DOHH2 (cell line): Measurements from ENCODE around the gene SLC9A9.

ENCODE experiments used
- H3F3A ChIP-seq: fragments of 200-600 bp; sonication (generic), shearing (Covaris generic); 2 replicates; pipeline ENCODE4 v1.6.0; 2016; ENCODE audit warnings: antibody characterized with exemption, mild to moderate bottlenecking; ENCODE audit not compliant: control insufficient read depth, insufficient read depth
- H3K27ac ChIP-seq: fragments of 200-600 bp; sonication (generic); 2 replicates; pipeline ENCODE4 v1.5.1; 2014; ENCODE audit warnings: low read depth, mild to moderate bottlenecking, low read length, moderate library complexity
- H3K27me3 ChIP-seq: fragments of 200-600 bp; sonication (generic); 2 replicates; pipeline ENCODE4 v1.6.1; 2014; ENCODE audit warnings: mild to moderate bottlenecking, low read length, mixed read lengths; ENCODE audit not compliant: control insufficient read depth
- H3K36me3 ChIP-seq: fragments of 200-600 bp; sonication (generic); 2 replicates; pipeline ENCODE4 v1.6.1; 2014; ENCODE audit warnings: mild to moderate bottlenecking, low read length, moderate library complexity, mixed read lengths; ENCODE audit not compliant: control insufficient read depth
- H3K4me1 ChIP-seq: fragments of 200-600 bp; sonication (generic); 2 replicates; pipeline ENCODE4 v1.6.1; 2014; ENCODE audit warnings: mild to moderate bottlenecking, low read length, mixed read lengths; ENCODE audit not compliant: control insufficient read depth
- H3K4me2 ChIP-seq: fragments of 200-600 bp; sonication (generic); 2 replicates; pipeline ENCODE4 v1.6.0; 2014; ENCODE audit warnings: mild to moderate bottlenecking, low read length, moderate library complexity
- H3K4me3 ChIP-seq: fragments of 200-600 bp; sonication (generic); 2 replicates; pipeline ENCODE4 v1.5.1; 2014; ENCODE audit warnings: mild to moderate bottlenecking, low read length, mixed read lengths
- H3K79me2 ChIP-seq: fragments of 200-600 bp; sonication (generic); 2 replicates; pipeline ENCODE4 v1.6.1; 2014; ENCODE audit warnings: mild to moderate bottlenecking, low read length, mixed read lengths; ENCODE audit not compliant: control insufficient read depth
- H3K9me2 ChIP-seq: fragments of 200-600 bp; sonication (generic); replicated peaks from 2 replicates; pipeline ENCODE4 v1.6.1; 2014; ENCODE audit warnings: mild to moderate bottlenecking, low read length, mixed read lengths; ENCODE audit not compliant: control insufficient read depth
- H3K9me3 ChIP-seq: fragments of 200-600 bp; sonication (generic); 2 replicates; pipeline ENCODE4 v1.6.1; 2014; ENCODE audit warnings: antibody characterized with exemption, low read length, mixed read lengths; ENCODE audit not compliant: control insufficient read depth, insufficient read depth
- H4K20me1 ChIP-seq: fragments of 200-600 bp; sonication (generic); 2 replicates; pipeline ENCODE4 v1.6.0; 2014; ENCODE audit warnings: low read depth, mild to moderate bottlenecking, antibody characterized with exemption, low read length, moderate library complexity; ENCODE audit not compliant: control insufficient read depth, insufficient read depth
- CTCF ChIP-seq: fragments of 200-600 bp; sonication (generic); IDR thresholded peaks from one replicate; pipeline ENCODE4 v1.5.1; 2014; ENCODE audit warnings: antibody characterized with exemption, mild to moderate bottlenecking, low read depth, low read length; ENCODE audit not compliant: poor library complexity, severe bottlenecking
- EZH2phosphoT487 ChIP-seq: fragments of 200-600 bp; sonication (generic); IDR thresholded peaks from 2 replicates; pipeline ENCODE4 v1.6.1; 2017; ENCODE audit warnings: borderline replicate concordance, mild to moderate bottlenecking, antibody characterized with exemption, low read length, moderate library complexity, mixed read lengths

SLC9A9 gene

GRCh38 chr3:143596957-143597642 is 251.2 kb downstream of the SLC9A9 start:
- Histone ChIP-seq H3K9me3 (no peaks in the 10 kb centered on the region), H3K9me2 (no peaks in the 10 kb centered on the region), H3K4me1 (no peaks in the 10 kb centered on the region), H4K20me1 (no peaks in the 10 kb centered on the region), H3K4me3 (no peak overlapping the region), H3K79me2 (no peaks in the 10 kb centered on the region), H3K36me3 (no peaks in the 10 kb centered on the region), H3K27me3 (no peaks in the 10 kb centered on the region), H3K4me2 (no peak overlapping the region), H3F3A (no peaks in the 10 kb centered on the region), H3K27ac (no peak overlapping the region)
- no peak for TF ChIP-seq EZH2phosphoT487
- no peak for TF ChIP-seq CTCF

- Histone ChIP-seq H3K4me1 (no peaks in the 10 kb centered on the region), H3F3A (no peaks in the 10 kb centered on the region), H3K9me3 (no peaks in the 10 kb centered on the region), H3K36me3 (no peaks in the 10 kb centered on the region), H4K20me1 (no peaks in the 10 kb centered on the region), H3K4me2 (no peak overlapping the region), H3K4me3 (no peak overlapping the region), H3K27ac (no peak overlapping the region), H3K79me2 (no peaks in the 10 kb centered on the region), H3K9me2 (no peaks in the 10 kb centered on the region), H3K27me3 (no peaks in the 10 kb centered on the region)
- no peak for TF ChIP-seq EZH2phosphoT487
- TF ChIP-seq CTCF: no peak
These were observed 252.7 kb downstream of the SLC9A9 start for GRCh38 chr3:143595456-143596077.

- H3K27me3 ChIP-seq: no peaks in the 10 kb centered on the region
- H3K4me1 ChIP-seq: no peaks in the 10 kb centered on the region
- no peak overlapping the region for H3K4me3 ChIP-seq
- H3K9me2 ChIP-seq: no peaks in the 10 kb centered on the region
- no peaks in the 10 kb centered on the region for H4K20me1 ChIP-seq
- no peak overlapping the region for H3K4me2 ChIP-seq
- no peaks in the 10 kb centered on the region for H3K36me3 ChIP-seq
- H3K27ac ChIP-seq: no peak overlapping the region
- no peak for TF ChIP-seq EZH2phosphoT487
- H3F3A ChIP-seq: no peaks in the 10 kb centered on the region
- no peaks in the 10 kb centered on the region for H3K9me3 ChIP-seq
- no peaks in the 10 kb centered on the region for H3K79me2 ChIP-seq
These were observed 254.1 kb downstream of the SLC9A9 start for GRCh38 chr3:143594206-143594605.

GRCh38 chr3:143590660-143591059 is 257.6 kb downstream of the SLC9A9 start:
- no peaks in the 10 kb centered on the region for H4K20me1 ChIP-seq
- no peak overlapping the region for H3K4me3 ChIP-seq
- no peaks in the 10 kb centered on the region for H3K9me3 ChIP-seq
- no peaks in the 10 kb centered on the region for H3K27me3 ChIP-seq
- H3K27ac ChIP-seq: no peak overlapping the region
- no peak overlapping the region for H3K4me2 ChIP-seq
- no peaks in the 10 kb centered on the region for H3K36me3 ChIP-seq
- H3K4me1 ChIP-seq: no peaks in the 10 kb centered on the region
- H3K79me2 ChIP-seq: no peaks in the 10 kb centered on the region
- TF ChIP-seq CTCF (no peak), EZH2phosphoT487 (no peak)
- H3K9me2 ChIP-seq: no peaks in the 10 kb centered on the region
- H3F3A ChIP-seq: no peaks in the 10 kb centered on the region
